ENCODE data around the gene GMPS.
"Not testable (repeated sequence)": the region's sequence is repeated elsewhere in the genome, so short reads cannot be mapped to it uniquely, and the experiment has no call there.

The GMPS gene

DNA sequence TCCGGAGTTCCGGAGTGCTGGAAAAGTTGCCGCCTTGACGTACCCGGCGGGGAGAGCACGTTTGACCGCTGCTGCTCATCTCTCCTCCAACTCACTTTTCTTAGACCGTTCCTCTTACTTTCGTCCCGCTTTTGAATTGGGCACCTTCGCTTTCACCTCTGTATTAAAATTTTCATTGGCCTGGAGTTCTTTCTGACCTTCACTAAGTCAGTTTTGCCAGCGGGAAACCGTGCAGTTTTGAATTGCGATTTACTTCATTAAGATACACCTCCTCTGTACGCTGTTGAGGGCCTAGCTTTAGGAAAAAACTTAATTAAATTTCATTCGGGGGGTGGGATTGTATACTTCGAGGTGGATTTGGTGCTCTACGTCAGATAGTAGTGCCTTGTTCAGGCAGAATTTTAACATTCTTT is 1.3 kb downstream of the GMPS start:
- DNase-seq (ENCODE audit: low read depth in 4 of 4, low spot score in 1 of 4): no peak

DNA sequence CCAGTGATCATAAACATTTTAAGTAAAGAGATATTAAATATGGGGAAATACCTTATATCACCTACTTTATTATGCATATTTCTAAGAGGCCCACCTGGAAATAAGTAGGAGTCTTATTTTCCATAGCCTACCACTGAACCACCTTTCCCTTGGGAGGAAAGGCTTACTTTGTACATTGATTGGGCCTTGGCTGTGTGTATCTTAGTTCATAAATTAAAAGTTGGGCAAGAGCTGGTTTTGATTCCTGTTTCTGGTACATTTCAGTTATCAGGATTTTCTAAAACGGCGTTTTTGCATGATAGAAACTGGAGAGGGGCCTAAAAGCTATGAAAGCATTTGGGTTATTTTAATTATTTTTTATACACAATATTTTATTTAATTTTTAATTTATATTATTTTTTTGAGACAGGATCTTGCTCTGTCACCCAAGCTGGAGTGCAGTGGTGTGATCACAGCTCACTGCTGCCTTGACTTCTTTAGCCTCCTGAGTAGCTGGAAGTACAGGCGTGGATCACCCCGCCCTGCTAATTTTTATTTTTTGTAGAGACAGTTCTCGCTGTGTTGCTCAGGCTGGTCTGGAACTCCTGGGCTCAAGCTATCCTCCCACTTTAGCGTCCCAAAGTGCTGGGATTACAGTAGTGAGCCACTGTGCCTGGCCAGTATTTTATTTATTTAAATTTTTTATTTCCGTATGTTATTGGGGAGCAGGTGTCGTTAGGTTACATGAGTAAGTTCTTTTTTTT is 2.6 kb downstream of the GMPS start:
- DNase-seq (ENCODE audit: low read depth in 4 of 4, low spot score in 1 of 4): no peak

DNA sequence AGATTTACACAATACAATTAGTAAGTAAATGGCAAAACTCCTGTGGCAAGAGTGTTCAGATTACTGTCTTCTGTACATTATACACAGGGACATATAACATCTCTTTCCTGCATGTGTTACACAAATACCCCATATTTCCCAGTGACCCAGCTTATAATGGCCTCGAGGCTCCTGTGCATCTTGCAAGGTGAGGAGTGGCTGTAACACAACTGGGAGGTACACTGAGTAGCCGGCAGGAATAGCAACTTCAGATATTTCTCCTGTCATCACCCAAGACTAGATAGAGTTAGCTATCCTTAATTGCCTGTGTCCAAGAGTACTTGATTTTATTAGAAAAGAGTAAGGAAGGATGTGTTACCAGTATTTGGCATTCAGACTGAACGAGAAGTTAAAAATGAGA is 5.6 kb downstream of the GMPS start:
- no peak for DNase-seq (ENCODE audit: low read depth in 4 of 4, low spot score in 1 of 4)

DNA sequence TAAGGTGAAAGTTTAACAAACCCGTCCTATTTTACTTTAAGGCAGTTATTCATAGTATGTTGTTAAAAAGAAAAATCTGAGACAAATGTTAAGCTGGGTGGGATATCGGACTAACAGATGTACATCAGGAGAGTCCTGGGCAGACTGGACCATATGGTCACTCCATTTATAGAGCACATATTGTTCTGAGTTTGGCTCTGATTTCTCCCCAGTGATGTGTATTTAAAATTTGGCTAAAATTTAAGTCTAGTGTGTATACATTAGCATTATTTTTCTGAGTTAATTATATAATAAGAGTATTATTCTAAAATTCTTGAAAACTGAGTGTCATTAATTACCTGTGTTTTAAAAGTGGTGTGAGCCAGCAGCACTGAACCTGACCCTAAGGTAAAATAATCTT is 6.1 kb downstream of the GMPS start:
- DNase-seq (ENCODE audit: low read depth in 4 of 4, low spot score in 1 of 4): no peak

DNA sequence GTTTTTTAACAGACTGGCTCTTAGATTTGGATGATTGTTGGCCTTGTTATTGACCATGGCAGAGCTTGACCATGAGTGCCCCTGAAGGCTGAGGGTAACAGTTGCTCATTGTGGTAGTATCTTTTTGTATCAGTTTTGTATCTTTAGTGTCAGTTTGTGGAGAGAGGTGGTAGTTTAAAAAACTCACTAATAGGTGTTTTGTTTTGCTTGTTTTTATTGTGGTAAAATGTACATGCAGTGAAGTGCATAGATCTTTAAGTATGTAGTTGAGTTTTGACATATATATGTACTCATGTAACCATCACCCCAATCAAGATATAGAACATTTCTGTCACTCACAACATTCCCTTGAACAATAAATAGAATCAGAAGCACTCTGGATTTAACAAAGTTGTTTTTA is 9.8 kb downstream of the GMPS start:
- DNase-seq (ENCODE audit: low read depth in 4 of 4, low spot score in 1 of 4): no peak

DNA sequence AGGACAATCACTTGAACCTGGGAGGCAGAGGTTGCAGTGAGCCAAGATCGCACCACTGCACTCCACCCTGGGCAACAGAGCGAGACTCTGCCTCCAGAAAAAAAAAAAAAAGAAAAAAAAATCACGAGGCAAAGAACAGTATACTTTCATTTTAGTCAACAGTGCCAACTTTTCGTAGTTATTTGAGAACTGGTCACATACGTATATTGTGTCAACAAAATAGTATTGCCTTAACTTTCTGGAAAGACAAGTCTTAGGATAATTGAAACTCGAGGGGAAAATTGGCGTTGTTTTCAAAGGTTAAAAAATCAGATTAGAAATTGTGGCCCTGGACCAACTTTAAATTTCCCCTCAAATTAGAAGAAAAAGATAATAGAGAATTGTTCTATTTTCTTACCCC is 13.8 kb downstream of the GMPS start:
- no peak for DNase-seq (ENCODE audit: low read depth in 4 of 4, low spot score in 1 of 4)

DNA sequence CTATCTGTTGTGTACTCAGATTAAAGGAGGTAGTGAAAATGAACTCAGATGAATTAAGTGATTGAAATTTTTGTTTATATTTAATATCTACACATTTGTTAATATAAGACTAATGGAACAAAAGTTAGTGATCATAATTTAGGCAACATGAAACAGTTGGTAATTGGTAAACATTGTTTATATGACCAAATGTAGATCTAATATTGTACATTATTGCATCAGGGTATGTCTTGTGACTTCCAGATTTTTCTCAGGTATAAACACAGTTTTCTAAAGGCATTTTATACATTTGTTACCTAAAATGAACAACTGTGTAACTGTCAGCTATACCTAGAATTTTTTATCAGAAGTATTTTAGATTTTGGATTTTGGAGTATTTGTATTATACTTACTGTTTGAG is 14.8 kb downstream of the GMPS start:
- no peak for DNase-seq (ENCODE audit: low read depth in 4 of 4, low spot score in 1 of 4)

DNA sequence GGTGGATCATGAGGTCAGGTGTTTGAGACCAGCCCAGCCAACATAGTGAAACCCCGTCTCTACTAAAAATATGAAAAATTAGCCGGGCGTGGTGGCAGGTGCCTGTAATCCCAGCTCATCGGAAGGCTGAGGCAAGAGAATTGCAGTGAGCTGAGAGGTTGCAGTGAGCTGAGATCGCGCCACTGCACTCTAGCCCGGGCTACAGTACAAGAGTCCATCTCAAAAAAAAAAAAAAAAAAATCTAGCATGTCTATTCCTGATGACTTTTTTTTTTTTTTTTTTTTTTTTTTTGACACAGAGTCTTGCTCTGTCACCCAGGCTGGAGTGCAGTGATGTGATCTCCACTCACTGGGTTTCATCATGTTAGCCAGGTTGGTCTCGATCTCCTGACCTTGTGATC is 15.9 kb downstream of the GMPS start:
- not testable (repeated sequence) for DNase-seq (ENCODE audit: low read depth in 4 of 4, low spot score in 1 of 4)

DNA sequence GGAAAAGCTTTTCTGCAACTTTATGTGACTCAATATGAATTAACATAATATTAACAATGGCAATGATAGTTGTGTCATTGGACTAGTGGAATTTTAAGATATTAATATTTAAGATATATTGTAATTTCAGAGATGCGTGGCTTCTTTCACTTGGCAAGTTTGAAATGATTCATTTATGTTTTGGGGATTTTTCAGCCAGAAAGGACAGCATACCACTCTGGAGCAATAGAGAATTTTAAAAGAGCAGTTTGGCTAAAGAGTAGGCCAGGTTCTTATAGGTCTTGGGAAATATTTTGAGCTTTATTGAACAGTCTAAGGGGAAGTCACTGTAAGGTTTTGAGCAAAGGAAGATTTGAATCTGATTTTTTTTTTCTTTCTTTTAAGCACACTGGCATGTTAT is 16.5 kb downstream of the GMPS start:
- no peak for DNase-seq (ENCODE audit: low read depth in 4 of 4, low spot score in 1 of 4)

DNA sequence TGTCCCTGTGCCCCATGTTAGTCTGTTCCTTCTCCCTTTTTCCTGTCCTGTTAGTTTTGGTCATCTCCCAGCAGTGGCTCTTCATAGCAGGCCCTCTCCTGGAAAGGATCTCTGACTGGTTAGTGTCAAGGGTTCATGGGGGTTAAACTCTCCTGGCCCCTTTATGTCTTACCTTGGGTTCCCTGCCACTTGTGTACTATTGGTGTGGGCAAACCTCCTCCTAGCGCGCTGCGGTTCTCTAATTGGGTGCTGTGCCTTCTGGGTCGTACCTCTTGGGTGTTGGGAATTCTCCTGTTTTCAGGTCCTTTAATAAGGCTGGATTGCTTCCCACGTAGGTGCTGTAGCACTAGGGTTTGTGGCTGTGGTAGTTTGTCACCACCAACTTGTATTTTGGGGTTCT is 18.8 kb downstream of the GMPS start:
- DNase-seq (ENCODE audit: low read depth in 4 of 4, low spot score in 1 of 4): no peak

DNA sequence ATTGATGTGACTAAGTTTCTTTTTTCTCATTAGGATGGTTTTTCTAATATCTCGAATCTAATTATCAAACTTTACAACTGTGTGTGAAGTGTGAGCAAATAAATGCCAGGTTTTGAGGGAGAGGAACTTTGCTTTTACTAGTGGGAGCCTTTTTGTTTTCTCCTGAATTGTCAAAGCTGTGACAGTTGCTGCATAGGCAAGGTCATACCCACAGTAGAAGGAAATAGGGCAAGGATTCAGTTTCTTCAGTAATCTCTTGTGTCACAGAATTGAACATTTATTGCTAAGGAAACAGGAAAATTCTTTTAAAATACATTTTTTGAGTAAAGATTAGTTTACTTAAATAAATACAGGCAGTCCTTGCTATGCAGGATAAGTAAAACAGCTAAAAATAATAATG is 19.5 kb downstream of the GMPS start:
- DNase-seq (ENCODE audit: low read depth in 4 of 4, low spot score in 1 of 4): no peak

DNA sequence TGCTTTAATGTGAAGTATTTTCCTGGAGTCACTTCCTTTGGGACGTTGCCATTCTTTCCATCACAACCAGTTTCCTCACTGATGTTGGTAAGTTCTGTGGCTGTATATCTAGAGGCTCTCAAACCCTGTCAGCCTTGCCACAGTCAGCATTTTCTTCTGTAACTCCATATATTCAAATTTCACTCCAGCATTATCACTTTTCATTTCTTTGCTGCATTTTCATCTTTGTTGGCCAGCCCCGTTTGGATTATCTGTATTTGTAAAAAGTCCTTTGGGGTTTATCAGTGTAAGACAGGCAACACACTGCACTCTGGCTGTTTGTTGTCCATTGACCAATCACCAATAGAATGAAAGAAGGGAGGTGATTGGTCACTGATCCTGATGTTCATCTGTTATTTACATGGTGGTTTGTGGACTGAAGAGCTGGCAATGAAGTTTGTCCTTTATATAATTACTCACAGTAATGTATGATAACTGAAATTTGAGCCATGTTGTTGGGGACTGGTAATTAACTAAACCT is 20.3 kb downstream of the GMPS start:
- no peak for DNase-seq (ENCODE audit: low read depth in 4 of 4, low spot score in 1 of 4)

DNA sequence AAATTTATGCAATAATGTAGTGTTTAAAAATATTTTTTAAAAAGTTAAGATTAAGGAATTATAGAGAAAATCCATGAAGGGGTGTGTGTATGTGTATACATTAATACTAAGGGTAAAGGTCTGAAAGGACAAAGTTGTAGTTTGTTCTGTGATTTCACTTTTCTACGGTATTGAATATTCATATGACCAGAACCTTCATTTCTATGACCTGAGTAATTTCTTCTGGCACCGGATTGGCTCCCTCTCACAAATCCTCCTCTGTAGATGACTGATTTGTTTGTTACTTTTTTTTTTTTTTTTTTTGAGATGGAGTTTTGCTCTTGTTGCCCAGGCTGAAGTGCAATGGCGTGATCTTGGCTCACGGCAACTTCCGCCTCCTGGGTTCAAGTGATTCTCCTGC is 20.9 kb downstream of the GMPS start:
- DNase-seq (ENCODE audit: low read depth in 4 of 4, low spot score in 1 of 4): no peak

DNA sequence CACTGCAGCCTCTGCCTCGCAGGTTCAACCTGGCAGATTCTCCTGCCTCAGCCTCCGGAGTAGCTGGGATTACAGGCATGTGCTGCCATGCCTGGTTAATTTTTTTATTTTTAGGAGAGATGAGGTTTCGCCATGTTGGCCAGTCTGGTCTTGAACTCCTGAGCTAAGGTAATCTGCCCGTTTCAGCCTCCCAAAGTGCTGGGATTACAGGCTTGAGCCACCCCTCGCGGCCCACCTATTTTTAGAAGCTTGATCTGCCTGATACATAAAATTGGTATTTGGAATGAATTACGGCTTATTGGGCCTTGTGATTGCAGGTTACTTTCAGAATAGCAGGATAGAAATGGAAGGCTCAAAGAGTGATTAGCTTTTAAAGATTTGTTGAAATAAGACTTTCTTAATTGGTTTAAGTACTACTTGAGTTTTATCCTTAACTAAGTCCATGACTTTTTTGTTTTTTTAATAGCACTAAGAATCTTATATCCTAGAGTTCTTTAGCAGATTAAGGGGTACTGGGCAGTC is 25.0 kb downstream of the GMPS start:
- DNase-seq (ENCODE audit: low read depth in 4 of 4, low spot score in 1 of 4): no peak

DNA sequence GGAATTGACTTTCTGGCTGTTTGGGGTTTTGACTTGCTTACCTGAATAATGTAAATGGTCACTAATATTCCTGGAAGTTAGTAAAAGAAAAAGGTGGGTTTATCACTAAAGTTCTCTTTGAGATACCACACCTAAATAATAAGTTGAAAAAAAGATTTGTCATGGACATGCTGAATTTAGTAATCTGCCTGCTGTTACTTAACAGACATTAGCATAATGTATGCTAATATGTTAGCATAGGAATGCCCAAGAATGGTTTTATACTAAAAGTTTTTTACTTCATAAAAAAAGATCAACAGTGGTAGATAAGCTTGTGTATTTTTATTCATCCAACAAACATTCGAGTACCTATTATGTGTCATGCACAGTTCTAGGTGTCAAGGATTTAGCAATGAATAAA is 36.5 kb downstream of the GMPS start:
- no peak for DNase-seq (ENCODE audit: low read depth in 4 of 4, low spot score in 1 of 4)

DNA sequence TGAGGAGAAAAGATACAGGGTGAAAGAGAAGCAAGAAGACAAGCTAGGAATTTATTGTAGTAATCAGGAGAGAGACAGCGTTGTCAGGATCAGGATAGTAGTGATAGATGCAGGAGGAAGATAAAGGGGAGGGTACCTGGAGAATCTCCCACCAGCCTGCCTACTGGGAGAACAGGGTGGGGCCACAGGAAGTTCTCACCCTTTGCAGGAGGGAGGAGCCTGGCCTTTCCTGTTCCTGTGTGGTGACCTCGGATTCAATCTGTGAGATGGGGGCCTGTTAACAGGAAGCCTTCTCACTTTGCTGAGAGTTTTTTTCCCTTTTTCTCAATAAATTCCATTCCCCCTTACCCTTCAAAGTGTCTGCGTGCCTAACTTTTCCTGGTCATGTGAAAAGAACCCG is 37.6 kb downstream of the GMPS start:
- DNase-seq (ENCODE audit: low read depth in 4 of 4, low spot score in 1 of 4): no peak

DNA sequence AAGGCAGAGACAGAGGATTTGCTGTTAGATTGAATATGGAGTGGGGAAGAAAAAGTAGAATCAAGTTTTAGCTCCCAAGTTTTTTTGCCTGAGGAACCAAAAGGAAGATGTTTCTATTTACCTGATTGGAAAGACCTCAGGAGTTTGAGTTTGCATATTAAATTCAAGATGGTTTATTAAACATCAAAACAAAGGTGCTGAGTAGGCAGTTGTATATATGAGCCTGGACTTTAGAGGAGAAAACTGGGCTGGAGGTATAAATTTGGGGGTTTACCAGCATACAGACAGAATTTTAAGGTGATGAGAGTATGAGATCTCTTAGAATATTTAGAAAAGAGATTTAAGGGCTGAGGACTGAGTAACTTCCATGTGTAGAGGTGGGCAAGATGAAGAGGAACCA is 38.2 kb downstream of the GMPS start:
- DNase-seq (ENCODE audit: low read depth in 4 of 4, low spot score in 1 of 4): no peak

DNA sequence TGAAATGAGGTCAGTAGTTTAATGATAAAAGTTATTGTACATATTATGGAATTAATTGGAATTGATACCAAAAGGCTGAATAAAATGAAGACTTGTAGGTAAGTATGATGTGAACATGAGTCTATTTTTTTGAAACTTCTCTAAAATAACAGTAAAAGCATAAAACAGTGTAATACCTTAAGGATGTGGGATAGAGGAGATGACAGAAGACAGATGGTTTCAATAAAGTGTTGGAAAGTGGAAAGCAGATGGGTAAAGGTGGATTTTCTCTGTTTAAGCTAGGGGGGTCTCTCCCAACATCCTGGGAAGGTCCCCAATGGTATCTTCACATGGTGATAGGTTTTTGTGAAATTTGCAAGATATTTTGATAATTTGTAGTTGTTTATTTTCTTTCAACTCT is 41.6 kb downstream of the GMPS start:
- DNase-seq (ENCODE audit: low read depth in 4 of 4, low spot score in 1 of 4): no peak

DNA sequence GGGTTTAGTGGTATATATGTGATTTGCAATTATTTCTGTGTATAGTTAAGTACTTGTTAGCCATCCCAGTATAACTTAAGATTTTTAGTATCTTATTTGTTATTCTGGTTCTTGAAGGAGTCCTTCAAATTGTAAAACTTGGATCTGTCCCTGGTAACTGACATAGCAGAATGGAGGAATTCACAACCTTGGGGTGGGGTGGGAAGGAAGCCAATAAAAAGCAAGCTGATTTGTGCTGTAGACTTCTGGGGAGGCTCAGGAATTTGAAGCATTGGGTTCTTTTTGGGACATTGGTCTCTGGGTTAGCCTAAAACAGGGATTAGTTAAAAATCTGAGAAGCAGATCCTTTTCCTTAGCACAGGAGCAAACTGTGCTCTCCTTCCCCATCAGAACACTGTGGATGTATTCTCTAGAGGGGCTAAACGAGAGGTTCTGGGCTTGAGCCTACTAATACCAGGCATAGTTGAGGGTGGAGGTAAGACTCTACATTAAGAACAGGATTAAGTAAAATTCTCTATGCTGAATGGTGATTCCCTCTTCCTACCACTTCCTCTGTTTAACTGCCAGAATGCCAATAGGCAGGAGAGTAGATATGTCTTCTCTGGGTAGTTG is 42.2 kb downstream of the GMPS start:
- DNase-seq (ENCODE audit: low read depth in 4 of 4, low spot score in 1 of 4): no peak

DNA sequence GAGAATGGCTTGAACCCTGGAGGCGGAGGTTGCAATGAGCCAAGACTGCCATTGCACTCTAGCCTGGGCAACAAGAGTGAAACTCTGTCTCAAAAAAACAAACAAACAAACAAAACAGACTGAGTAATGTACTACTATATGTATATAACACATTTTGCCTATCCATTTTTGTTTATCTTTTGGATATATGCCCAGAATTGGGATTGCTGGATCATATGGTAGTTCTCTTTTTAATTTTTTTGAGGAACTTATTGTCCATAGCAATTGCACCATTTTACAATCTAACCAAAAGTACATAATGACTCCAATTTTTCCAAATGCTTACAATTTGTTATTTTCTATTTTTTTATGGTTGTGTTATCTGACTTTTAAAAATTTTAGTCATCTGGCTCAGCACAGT is 47.3 kb downstream of the GMPS start:
- no peak for DNase-seq (ENCODE audit: low read depth in 4 of 4, low spot score in 1 of 4)

DNA sequence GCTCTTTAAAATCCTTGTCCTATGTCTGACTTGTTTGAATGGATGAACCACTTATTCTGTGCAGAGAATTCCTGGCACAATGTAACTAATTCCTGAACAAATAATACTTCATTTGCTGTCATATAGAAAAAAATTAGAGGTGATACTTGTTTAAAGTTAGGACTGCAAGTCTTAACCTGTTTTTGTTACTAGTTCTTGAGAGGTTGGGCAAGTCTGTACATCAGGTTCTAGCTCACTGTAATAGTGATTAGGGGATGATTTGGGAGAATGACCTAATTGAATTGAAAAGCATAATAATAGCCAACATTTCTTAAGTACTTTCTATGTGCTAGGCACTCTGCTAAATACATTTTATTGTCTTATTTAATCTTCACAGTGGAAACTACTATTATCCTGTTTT is 49.3 kb downstream of the GMPS start:
- DNase-seq (ENCODE audit: low read depth in 4 of 4, low spot score in 1 of 4): no peak

DNA sequence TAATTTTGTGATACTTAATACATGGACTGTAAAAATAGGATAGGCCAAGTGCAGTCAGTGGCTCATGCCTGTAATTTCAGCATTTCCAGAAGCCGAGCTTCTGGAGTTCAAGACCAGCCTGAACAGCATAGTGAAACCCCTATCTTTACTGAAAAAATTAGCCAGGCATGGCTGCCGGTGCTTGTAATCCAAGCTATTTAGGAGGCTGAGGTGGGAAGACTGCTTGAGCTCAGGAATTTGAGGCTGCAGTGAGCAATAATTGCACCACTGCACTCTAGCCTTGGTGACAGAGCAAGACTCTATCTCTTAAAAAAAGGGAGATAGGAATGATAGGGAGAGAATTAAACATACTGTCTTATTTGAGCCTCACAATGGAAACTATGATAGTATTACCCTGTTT is 51.0 kb downstream of the GMPS start:
- DNase-seq (ENCODE audit: low read depth in 4 of 4, low spot score in 1 of 4): no peak

DNA sequence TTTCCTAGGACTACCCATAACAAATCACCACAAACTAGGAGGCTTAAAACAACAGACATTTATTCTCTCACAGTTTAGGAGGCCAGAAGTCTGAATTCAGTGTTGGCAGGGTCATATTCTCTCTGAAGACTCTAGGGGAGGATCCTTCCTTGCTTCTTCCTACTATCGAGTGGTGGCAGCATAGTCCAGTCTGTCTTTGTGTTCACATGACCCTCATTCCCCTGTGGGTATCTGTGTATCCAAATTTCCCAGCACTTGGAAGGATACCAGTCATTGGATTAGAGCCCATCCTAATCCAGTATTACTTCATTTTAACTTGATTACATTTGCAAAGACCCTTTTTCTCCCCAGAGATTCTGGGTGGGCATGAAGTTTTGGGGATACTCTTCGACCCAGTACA is 63.8 kb downstream of the GMPS start:
- no peak for DNase-seq (ENCODE audit: low read depth in 4 of 4, low spot score in 1 of 4)

All from stimulated activated CD4-positive, alpha-beta T cell treated with anti-CD3 and anti-CD28 coated beads, Interleukin-1b, Interleukin-23, amount 100 ng/mL, for 24 hours (primary cell).